GM18873 (cell line): ENCODE data around the gene NUP107.
A peak's percentile ranks its signal among the peaks of the same experiment; 100 is the strongest.

Experiments used
- ATAC-seq: cut with Tn5 transposase; IDR thresholded peaks from one replicate; pipeline ENCODE4 v1.9.1; 2021; ENCODE audit warnings: mild to moderate bottlenecking, moderate library complexity, moderate number of reproducible peaks; ENCODE audit not compliant: unreplicated experiment, low FRiP score

Gene NUP107

DNA sequence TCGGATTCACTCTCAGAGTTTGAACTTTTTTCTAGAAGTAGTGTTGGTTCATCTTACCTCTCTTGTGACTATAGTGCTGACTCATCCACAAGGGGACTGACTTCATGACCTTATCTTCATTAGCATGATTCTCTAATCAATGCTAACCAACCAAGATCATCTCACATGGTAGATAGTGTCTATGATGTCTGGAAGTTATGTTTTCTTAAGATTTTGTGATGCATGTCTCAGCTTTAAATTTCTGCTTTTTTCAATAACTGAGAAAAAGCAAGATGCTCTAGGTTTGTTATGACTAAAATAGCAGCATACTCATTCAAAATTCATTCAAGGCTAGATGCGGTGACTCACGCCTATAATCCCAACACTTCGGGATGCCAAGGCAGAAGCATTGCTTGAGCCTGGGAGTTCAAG lies 46.9 kb downstream of the NUP107 start:
- ATAC-seq, result no peak

- no peak for ATAC-seq
Measured at GRCh38 chr12:68739891-68740290, 53.1 kb downstream of the NUP107 start.

GRCh38 chr12:68743356-68743755 lies 56.6 kb downstream of the NUP107 start:
- ATAC-seq, result no peak

- no peak for ATAC-seq
Measured at GRCh38 chr12:68745376-68745903, 58.7 kb downstream of the NUP107 start.

- peak; percentile 96 for ATAC-seq
Measured at GRCh38 chr12:68745904-68746571, 59.3 kb downstream of the NUP107 start, which contains the start of gene SLC35E3. TSS of gene SLC35E3 (plus strand) at chr12:68746176. CDS start at chr12:68746378, 202 bp downstream.

GRCh38 chr12:68746572-68747180 lies 59.9 kb downstream of the NUP107 start:
- peak; percentile 21 for ATAC-seq

DNA sequence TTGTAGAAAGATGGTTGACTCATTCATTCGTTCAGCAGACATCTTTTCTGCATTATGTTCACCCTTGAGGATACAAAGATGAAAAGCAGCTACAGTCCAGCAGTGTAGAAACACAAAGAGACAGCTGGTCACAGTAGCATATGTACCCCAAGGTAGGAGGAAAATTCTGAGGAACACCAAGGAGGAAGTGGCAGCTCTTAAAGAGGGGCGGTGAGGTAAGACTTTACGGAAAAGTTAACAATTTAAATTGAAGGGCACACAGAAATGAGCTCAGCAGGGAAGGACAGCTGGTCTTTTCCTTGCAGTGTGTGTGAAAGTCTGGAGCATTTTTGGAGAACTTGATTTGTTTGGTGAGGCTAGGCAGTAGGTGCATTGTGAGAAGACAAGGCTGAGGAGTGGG lies 62.7 kb downstream of the NUP107 start:
- ATAC-seq, result no peak

GRCh38 chr12:68749861-68750260 lies 63.1 kb downstream of the NUP107 start:
- ATAC-seq, result no peak

DNA sequence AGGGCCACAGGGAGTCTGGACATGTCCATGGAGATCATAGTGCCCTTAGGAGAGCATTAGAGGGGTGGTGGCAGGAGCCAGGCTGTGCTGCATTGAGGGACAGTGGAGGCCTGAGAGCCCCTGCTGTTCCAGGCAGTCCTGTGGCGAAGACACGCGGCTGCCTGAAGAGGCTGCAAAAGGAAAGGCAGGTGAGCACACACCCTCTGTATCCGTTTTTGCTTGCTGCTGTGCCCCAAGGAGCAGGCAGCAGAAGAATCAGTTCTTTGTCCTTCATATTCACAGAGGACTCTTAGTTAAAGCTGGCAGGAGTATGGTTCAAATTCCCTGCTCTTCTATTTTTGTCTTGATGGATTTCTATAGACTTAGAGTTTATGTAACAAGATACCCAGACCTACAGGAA lies 63.7 kb downstream of the NUP107 start:
- ATAC-seq, result no peak

DNA sequence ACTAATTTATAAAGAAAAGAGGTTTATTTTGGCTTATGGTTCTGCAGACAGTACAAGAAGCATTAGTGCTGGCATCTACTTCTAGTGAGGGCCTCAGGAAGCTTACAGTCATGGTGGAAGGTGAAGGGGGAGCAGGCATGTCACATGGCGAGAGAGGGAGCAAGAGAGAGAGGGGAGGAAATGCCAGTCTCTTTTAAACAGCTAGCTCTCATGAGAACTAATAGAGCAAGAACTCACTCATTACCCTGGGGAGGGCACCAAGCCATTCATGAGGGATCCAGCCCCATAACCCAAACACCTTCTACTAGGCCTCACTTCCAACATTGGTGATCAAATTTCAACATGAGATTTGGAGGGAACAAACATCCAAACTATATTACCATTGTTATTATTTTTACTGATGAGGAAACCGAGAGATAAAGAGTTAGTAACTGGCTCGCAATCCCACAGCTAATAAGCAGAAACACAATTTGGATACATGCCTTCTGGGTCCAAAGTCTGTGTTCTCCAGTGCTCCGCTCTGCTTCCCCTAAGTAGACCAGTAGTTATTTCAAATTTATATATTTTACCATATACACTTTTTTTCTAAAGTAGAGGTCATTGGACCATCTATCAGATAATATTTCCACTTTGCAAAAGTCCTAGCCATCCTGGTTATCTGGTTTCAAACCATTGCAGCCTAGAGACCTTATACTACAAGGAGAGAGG lies 68.9 kb downstream of the NUP107 start:
- ATAC-seq, result no peak

- no peak for ATAC-seq
Measured at GRCh38 chr12:68759852-68760251, 73.1 kb downstream of the NUP107 start.

DNA sequence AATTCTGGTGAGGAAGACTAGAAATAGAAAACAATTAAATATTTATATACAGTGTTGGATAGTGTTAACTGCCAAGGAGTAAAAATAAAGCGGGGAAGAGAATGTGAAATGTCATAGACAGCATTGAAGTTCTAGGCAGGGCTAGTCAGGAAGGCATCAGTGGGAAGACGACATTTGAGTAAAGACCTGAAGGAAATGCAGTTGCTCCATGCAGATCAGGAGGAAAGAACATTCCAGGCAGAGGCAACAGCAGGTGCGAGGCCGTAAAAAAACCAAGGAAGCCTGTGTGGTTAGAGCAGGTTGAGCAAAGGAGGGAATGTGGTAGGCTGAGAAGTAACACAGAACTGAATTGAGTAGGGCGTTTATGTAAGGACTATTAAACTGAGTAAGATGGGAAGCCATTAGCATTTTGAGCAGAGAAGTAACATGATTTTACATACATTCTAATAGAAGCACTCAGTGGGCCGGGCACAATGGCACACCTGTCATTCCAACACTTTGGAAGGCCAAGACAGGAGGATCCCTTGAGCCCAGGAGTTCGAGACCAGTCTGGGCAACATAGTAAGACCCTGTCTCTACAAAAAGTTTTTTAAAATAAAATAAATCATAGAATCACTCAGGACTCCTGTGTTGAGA lies 74.1 kb downstream of the NUP107 start:
- no peak for ATAC-seq

- no peak for ATAC-seq
Measured at GRCh38 chr12:68761442-68761812, 74.6 kb downstream of the NUP107 start.

GRCh38 chr12:68761901-68762630 lies 75.3 kb downstream of the NUP107 start:
- ATAC-seq, result no peak

DNA sequence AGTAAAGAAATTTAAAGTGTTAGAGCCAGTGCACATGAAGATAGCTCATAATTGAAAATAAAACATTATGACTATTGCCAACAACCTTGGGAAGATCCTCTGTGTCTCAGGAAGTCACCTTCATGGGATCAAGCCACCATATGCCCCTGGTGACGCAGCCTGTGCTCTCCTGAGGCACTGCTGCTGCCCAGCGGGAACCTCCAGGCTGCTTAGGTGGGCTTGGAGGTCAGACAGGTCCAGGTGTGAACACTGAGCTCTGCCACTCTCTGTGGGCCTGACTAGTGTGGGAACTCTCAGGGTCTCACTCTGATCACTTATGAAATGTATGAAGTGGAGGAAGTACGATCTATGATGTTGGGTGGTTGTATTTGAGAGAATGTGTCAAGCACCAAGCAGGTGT lies 75.9 kb downstream of the NUP107 start:
- ATAC-seq, result no peak

GRCh38 chr12:68765696-68766095 lies 78.9 kb downstream of the NUP107 start:
- no peak for ATAC-seq

DNA sequence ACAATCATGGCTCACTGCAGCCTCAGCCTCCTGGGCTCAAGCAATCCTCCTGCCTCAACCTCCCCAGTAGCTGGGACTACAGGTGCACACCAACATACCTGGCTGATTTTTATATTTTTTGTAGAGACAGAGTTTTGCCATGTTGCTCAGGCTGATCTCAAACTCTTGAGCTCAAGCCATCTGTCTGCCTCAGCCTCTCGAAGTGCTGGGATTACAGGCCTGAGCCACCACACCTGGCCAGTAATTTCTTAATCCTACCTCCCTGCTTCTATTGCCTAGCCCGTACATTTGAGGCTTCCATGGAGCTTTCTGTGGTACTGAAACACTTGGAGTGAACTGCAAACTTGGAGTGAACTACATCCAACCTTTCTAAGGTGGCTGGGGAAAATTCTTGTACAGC lies 79.9 kb downstream of the NUP107 start:
- no peak for ATAC-seq

- ATAC-seq, result no peak
Measured at GRCh38 chr12:68767191-68767590, 80.4 kb downstream of the NUP107 start.

DNA sequence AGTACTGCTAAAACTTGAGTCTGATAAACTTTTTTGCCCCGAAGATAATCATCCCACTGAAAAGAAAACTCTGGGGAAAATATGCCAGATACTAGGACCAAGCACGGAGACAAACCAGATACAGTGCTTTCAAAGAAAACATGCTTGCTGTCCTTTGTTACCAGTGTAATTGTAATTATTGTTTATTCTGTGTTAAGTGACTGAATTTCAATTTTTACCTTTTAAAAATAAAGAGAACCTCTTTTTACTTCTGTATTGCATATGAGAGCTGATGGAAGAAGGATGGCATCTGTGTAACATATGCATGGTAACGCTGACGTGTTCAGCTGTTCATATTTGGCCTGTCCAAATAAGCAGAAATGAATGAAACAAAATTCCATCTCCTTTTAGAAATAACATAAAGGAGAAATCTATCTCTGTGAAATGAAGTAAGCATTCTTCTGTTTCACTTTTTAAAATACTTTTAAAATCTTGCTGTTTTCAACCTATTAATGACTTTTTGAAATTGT lies 81.7 kb downstream of the NUP107 start:
- no peak for ATAC-seq

GRCh38 chr12:68769941-68770340 lies 83.2 kb downstream of the NUP107 start:
- no peak for ATAC-seq
